NCI-H1436 treated with DMSO at 0.1 percent for 48 hours (cell line): ENCODE results near the gene CREM.
"Not testable (repeated sequence)": the region's sequence is repeated elsewhere in the genome, so short reads cannot be mapped to it uniquely, and the experiment has no call there.

Experiments used
- DNase-seq: peaks from one replicate; lab custom pipeline; 2025; lab: John Stamatoyannopoulos, UW

CREM gene

GRCh38 chr10:35126530-35127288 is at the start of gene CREM:
CREM (plus strand) TSS chr10:35126846; CDS start chr10:35137836, 10,990 bp downstream.
- DNase-seq = peak; percentile 87

GRCh38 chr10:35079265-35079664 is 47.4 kb upstream of the CREM start:
- DNase-seq = no peak

- DNase-seq = no peak
These were observed 46.9 kb upstream of the CREM start for GRCh38 chr10:35079763-35080162.

GRCh38 chr10:35080261-35080660 is 46.4 kb upstream of the CREM start:
- not testable (repeated sequence) for DNase-seq

GRCh38 chr10:35083242-35083641 is 43.4 kb upstream of the CREM start:
- no peak for DNase-seq

- DNase-seq = peak; percentile 0
These were observed 37.0 kb upstream of the CREM start for GRCh38 chr10:35089611-35090161.

GRCh38 chr10:35090162-35090954 is 36.3 kb upstream of the CREM start, which contains the start of gene CUL2:
CUL2 (minus strand) TSS chr10:35090341; CDS start chr10:35071317, 19,024 bp downstream.
- peak; percentile 43 for DNase-seq

GRCh38 chr10:35091994-35092790 is 34.5 kb upstream of the CREM start:
- no peak for DNase-seq

GRCh38 chr10:35092851-35093250 is 33.8 kb upstream of the CREM start:
- no peak for DNase-seq

- no peak for DNase-seq
These were observed 30.3 kb upstream of the CREM start for GRCh38 chr10:35096312-35096711.

GRCh38 chr10:35097510-35097909 is 29.1 kb upstream of the CREM start:
- DNase-seq = no peak

GRCh38 chr10:35103882-35104281 is 22.8 kb upstream of the CREM start:
- DNase-seq = no peak

- no peak for DNase-seq
These were observed 14.1 kb upstream of the CREM start for GRCh38 chr10:35112571-35112970.

GRCh38 chr10:35119378-35119777 is 7.3 kb upstream of the CREM start:
- no peak for DNase-seq

- no peak for DNase-seq
These were observed 2.1 kb upstream of the CREM start for GRCh38 chr10:35124540-35124939.

GRCh38 chr10:35126062-35126529 is 550 bp upstream of the CREM start:
- no peak for DNase-seq

- no peak for DNase-seq
These were observed 744 bp downstream of the CREM start for GRCh38 chr10:35127289-35127891.

GRCh38 chr10:35129185-35129674 is 2.6 kb downstream of the CREM start:
- no peak for DNase-seq

- no peak for DNase-seq
These were observed 4.0 kb downstream of the CREM start for GRCh38 chr10:35130663-35131062.

- DNase-seq = no peak
These were observed 6.1 kb downstream of the CREM start for GRCh38 chr10:35132727-35133126.

GRCh38 chr10:35133586-35133985 is 6.9 kb downstream of the CREM start:
- no peak for DNase-seq
